GM23248 (cell line): ENCODE results near the gene KRT71.

Source experiments
- EZH2 ChIP-seq: fragments of 200-600 bp; sonication (generic); IDR thresholded peaks from 2 replicates; pipeline ENCODE4 v1.6.1; 2018; ENCODE audit warnings: antibody characterized with exemption, mild to moderate bottlenecking; ENCODE audit not compliant: insufficient read depth, poor library complexity, severe bottlenecking
- EZH2phosphoT487 ChIP-seq: fragments of 200-600 bp; sonication (generic); IDR thresholded peaks from 2 replicates; pipeline ENCODE4 v1.6.1; 2018; ENCODE audit warnings: antibody characterized with exemption, moderate library complexity, mild to moderate bottlenecking, low read depth; ENCODE audit not compliant: insufficient read depth

GRCh38 chr12:52530366-52530765, 22.6 kb downstream of the KRT71 start:
- TF ChIP-seq EZH2, result no peak
- TF ChIP-seq EZH2phosphoT487, result no peak
